ENCODE results near the gene MST1R.

MST1R gene

GRCh38 chr3:49873623-49874022 lies 30.1 kb downstream of the MST1R start:
- DNase-seq: no peak

GRCh38 chr3:49872801-49873281 lies 30.8 kb downstream of the MST1R start:
- no peak for DNase-seq

GRCh38 chr3:49871531-49872153 lies 32.0 kb downstream of the MST1R start:
- no peak for DNase-seq

DNA sequence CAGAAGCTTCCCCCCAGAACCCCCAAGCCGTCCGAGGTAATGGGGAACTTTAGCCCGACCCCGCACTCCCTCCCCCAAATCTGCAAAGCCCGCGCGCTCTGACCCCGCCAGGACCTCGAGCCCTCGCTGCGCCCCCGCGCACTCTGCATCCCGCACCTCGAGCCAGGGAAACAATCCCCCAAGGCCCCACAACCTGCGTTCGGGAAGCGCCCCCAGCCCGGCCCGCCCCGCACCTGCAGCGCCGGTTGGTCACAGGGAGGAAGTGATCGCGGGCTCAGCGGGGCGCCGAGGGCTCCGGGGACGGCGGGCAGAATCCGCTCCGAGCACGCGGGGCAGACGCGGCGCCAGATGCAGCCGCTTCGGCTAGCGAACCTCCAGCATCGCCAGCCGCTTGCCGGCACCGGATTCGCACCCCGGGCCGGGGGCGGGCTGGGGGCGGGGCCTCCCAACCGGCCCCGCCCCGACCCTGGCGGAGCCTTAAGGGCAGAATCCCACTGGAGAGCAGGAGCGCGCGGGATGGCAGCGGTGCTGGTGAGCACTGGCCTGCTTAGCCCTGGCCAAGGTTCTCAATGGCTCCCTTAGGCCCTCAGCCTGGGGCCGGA lies 34.0 kb downstream of the MST1R start, which contains the start of gene CAMKV:
CAMKV (minus strand) TSS at position 382 of the 602 bp plus-strand sequence. CDS start 7,518 bp downstream, outside the sequence.
- no peak for DNase-seq

- no peak for DNase-seq
Observed at GRCh38 chr3:49868862-49869466, 34.7 kb downstream of the MST1R start.

DNA sequence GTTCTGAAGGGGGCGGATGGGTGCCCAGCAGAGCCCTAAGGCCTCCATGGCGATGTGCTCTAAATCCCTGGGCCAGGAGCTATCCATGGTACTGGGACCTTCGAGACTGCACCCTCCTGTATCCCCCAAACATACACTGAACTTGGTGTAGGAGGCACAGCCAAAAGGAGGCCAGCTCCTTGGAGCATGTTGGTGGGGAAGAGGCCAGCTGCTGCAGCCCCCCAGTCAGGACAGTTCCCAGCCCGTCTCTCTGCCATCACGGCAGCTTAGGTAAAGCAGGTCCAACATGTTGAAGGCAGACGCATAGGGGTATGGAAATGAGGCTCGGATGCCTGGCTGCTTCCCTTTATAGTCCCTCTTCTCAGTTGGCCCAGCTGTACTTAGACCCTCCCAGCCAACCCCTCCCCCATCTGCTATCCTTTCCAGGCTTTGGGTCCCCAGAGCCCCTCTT lies 35.8 kb downstream of the MST1R start:
- DNase-seq: peak; percentile 55

DNA sequence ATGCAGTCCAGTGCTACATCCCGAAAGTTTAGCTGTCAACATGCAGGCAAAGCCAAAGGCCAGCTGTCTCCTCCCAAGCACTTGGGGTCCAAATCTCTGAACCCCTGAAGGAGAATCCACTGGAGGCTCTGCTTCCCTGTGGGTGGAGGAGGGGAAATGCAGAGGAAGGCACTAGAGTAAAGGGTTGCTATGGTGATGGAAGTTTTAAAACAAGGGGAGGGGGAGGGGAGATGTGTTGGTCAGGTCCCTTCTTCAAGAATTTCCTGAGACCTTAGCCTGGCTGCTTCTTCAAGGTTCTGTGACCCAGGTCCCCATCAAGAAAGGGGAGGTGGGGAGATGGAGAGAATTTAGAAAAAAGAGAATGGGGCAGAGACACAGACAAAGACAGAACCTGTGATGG lies 36.3 kb downstream of the MST1R start:
- DNase-seq: no peak

GRCh38 chr3:49865198-49865784 lies 38.4 kb downstream of the MST1R start:
- DNase-seq: no peak

GRCh38 chr3:49864505-49864904 lies 39.2 kb downstream of the MST1R start:
- no peak for DNase-seq

- DNase-seq: no peak
Observed at GRCh38 chr3:49859576-49860305, 43.9 kb downstream of the MST1R start.

DNA sequence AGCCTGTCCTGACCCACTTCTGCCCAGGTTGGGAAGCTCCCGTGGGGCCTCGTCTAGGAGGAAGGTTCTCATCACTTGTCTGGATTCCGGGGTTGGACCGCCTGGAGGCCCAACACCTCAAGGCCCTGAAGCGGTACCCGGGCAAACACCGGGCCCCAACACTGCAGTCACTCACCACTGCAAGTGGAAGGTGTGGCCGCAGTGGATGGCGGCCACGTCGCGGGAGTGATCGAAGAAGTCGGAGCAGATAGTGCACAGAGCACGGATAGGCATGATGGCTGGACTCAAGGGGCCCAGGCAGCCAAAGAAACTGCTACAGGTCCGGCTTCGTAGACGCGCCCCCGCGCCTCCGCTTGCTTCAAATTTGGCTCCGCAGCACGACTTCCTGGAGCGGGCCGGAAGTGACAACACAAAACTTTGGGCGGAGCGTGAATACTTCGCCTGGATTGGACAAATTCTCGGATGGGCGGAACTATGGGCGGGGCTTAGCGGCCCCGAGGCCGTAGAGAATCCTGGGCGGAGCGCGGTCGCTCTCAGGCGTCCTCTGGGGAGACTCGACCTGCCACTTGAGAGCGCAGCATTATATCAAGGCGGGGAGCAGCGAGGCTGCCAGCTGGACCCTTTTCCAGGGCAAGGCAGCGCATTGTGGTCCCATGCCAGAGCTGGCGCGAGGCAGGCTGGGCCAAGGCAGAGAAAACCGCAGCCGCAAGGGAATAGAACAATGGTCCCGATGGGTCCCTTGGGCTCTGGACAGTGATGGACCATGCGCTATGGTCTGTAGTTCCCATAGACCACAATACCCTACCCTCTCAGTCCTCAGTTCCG lies 47.3 kb downstream of the MST1R start, which contains the start of gene TRAIP:
TRAIP (minus strand) TSS at position 384 of the 825 bp plus-strand sequence; CDS start at position 273, 111 bp downstream.
- DNase-seq: peak; percentile 93

DNA sequence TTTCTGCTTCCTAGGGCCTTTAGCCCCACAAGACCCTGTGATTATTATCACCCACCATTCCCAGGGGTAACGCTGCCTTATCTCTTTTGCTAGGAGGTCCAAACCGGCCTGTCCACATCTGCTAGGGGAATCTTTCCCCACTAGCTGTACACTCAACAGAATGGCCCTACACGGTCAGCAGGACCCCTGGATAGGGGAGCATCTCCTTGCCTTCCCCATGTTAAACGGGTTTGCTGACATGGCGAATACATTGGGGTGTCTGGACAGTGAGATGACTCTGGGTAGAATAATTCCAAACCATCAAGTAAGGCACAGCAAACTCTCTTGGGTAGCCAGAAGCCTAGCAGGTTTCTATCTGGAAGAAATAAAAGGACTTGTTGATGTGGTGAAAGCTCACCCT lies 48.0 kb downstream of the MST1R start:
- DNase-seq: no peak

- no peak for DNase-seq
Observed at GRCh38 chr3:49845694-49846093, 58.0 kb downstream of the MST1R start.

DNA sequence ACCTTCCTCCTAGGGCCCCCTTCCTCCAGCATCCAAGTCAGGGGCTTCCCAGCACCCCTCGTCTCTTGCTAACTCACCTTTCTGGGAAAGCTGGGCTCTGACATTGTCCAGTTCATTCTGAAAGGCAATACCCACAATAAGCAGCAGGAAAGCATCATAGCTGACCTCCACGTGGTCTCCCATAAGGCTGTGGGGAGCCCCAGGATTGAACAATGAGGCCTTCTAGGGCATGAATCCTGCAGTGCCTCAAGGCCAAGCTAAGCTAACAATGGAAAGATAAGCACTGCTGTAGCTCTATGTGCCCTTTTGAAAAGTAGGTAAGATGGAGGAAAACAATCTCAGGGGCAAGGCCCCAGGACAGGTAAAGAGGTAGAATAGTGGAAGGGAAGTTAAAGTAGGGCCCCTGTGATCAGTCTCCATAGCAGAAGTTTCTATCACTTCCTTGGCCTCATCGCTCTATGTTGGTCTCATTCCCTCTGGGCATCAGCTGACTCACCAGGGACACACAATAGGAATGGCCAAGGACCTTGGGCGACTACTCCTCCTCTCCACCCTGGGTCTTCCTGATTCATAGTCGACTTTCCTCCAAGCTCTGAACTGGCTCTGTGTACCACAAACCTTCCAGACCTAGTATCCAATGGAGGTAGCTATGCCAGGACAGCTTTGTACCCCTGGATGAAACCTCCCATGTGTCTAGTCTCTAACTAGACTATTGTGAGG lies 59.0 kb downstream of the MST1R start:
- DNase-seq: no peak

GRCh38 chr3:49842843-49843517 lies 60.7 kb downstream of the MST1R start:
- DNase-seq: no peak

GRCh38 chr3:49841806-49842205 lies 61.9 kb downstream of the MST1R start:
- no peak for DNase-seq

- peak; percentile 9 for DNase-seq
Observed at GRCh38 chr3:49841126-49841696, 62.5 kb downstream of the MST1R start.

DNA sequence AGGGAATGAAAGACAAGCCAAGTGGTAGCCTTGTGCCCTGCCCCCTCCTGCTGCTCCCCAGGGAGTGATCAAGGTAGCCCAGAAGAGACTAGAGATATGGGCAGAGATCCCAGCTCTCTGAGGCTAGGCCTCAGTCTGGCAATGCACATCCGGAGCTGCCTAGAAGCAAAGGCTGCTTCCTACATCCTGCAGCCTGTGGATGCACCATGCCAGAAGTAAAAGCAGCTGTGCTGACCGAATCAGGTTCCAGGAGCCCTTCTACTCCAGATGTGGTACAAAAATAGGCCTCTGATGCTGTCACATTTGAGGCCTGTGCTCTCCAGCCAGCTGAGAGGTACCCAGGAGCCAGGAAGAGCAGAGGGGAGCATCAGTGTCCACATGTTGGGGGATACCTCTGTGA lies 63.3 kb downstream of the MST1R start:
- DNase-seq: no peak

DNA sequence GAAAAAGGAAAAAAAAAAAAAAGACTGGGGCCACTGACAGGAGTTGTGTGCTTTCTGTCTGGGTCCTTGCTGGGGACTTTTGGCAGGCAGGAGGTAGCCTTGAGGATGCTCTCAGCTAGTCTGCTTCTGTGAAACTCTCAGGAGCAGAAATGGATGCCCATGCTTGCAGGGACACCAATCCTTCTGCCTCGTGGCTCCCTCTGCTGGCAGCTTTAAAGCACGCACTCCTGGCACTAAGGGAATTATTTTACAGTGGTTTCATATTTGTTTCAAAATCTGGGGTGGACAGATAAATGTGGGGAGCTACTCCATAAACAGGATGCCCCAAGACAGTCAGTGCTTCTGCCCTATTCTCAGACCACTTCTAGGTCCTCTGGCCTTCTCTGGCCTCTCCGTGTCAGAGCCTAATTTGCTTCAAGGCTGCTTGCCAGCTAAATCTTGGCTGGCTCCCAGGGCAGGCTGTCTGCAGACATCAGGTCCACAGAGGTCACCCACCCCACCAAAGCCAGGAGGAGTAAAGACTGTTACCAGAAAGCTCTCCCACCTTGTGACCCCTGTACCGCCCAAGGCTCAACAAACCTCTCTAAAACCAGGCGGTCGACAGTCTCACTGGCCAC lies 64.4 kb downstream of the MST1R start:
- peak; percentile 70 for DNase-seq

Measured in fibroblast of skin of back (primary cell).